LHCN-M2 (cell line): ENCODE measurements around the gene NSUN6. TPM values are rescaled to one million over a fixed set of nuclear protein-coding genes. Genes with fewer than 3 reads are reported as not detected.
"Not testable (repeated sequence)": the region's sequence is repeated elsewhere in the genome, so short reads cannot be mapped to it uniquely, and the experiment has no call there.

ENCODE experiments used
- DNase-seq: peaks from one replicate; pipeline ENCODE4 v3.0.0-alpha.2; 2012; ENCODE audit warnings: low read depth
- total RNA-seq: library from RNA; depleted of rRNA; stranded (reverse); fragments of >200 nt; gene quantifications from 2 replicates; pipeline ENCODE4 v1.2.3, GENCODE V29; 2014

The NSUN6 gene
- total RNA-seq, 1 experiment from 2014 or later: 9.3 TPM

- DNase-seq: peak; percentile 83
Measured at GRCh38 chr10:18610517-18610916, 40.9 kb downstream of the NSUN6 start.

DNA sequence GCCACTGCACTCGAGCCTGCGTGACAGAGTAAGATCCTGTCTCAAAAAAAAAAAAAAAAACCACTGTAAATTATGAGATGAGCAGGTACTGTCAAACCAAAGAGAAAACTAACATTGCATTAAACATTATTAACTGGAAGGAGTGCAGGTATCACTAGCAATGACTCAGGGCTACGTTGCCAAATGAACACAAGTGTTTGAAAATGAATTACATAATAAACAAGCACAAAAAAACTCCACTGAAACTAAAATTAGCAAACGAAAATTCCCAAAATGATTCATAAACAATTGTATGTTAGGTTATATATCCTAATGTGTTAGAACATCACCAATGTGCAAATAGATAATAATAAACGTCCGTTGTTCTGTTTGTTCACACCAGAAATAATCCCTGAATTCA is 42.8 kb downstream of the NSUN6 start:
- DNase-seq: no peak

DNA sequence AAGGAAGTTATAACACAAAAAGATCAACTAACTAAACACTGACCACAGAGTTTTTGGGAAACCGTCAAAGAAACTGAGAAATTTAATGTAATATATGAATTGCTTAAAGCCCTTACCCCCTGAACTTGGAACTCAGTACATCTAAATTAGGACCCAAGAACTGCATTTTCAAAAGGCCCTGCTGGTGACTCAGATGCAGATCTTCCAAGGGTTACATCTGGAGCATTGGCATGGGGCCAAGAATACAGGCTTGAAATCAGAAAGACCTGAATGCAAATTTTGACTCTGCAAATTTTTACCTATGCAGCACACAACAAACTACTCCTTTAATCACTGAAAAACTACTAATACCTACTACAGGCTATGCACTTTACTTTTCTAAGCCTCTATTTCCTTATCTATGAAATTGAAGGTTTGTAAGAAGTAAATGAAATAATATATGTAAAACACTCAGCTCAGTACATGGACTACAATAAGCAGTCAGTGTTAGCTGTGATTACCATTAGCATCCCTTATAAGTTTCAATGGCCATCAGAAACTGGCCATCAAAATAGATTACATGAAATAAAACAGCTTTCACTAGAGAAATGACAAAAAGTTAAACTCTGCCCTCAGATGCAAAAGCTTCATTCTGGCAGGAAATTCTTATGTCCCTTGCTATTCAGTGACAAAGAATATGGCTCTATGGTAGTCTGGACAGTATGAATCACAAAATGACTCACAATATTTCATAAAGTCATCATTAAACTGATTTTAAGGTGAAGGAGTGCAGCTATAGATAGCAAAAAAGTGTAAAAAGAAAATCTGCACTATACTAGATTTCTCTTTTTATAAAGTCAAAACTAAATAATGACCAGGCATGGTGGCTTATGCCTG is 43.6 kb downstream of the NSUN6 start:
- DNase-seq: peak; percentile 85

DNA sequence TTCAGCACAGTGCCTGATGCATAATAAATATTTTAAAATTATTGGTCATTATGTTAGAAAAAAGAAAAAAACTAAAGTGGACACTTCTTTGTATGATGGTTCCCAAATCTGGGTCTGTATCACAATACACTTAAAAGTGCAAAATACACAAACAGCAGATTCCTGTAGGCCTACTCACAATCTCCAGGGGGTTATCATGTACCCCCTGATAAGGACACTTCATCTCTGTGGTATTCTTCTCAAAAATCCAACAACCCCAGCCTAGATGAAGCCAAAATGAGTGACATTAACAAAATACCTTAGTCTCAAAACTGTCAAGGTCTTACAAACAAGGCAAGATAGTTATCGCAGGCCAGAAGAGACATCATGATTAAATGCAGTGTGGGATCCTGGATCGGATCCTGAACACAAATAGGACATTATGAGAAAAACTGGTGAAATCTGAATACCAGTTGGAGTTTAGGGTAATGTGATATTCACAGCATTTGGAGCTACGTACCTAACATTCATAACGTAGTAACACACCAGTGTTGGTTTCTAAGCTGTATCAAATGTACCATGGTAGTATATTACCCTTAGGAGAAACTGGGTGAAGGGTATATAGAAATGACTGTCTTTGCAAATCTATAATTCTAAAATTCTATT is 45.2 kb downstream of the NSUN6 start:
- peak; percentile 41 for DNase-seq

DNA sequence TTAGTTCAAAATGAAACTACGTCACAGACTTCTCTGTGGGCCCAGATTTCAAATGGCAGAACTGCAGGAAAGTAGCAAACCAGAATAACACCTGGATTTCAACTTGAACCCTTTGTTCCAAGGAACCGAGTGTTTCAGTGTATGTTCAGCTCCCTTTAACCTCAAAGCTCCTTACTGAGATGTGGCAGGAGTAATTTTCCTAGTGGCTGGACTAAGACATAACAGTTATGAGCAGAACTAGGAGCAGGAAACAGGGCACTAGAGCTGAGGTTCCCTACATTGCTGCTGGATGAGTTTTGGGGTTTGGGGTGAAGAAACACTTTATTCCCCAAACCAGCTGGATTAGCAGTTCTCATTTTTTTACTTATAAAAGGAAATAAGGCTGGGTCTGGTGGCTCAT is 50.1 kb downstream of the NSUN6 start:
- DNase-seq: no peak

DNA sequence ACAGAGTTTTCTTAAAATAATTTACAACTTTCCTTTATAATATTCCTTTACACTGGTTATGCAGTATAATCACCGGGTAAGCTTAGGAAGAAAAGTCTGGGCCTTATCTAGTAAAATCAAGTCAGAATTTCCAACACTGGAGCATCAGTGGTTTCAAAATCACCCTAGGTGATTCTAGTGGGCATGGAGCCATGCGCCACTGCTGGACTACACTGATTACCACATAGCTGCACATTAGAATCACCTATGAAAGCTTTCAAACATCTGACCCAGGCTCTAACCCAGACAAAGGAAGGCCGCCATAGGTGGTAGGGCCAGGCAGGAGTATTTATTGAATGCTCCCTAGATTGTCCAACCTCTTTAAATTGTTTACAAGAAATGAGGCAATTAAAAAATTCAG is 52.0 kb downstream of the NSUN6 start:
- DNase-seq: no peak

- DNase-seq: no peak
Measured at GRCh38 chr10:18594574-18595156, 56.7 kb downstream of the NSUN6 start.

DNA sequence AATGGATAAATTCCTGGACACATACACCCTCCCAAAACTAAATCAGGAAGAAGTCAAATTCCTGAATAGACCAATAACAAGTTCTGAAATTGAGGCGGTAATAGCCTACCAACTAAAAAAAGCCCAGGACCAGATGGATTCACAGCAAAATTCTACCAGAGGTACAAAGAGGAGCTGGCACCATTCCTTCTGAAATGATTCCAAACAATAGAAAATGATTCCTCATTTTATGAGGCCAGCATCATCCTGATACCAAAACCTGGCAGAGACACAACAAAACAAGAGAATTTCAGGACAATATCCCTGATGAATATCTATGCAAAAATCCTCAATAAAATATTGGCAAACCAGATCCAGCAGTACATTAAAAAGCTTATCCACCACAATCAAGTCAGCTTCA is 60.2 kb downstream of the NSUN6 start:
- DNase-seq: not testable (repeated sequence)

DNA sequence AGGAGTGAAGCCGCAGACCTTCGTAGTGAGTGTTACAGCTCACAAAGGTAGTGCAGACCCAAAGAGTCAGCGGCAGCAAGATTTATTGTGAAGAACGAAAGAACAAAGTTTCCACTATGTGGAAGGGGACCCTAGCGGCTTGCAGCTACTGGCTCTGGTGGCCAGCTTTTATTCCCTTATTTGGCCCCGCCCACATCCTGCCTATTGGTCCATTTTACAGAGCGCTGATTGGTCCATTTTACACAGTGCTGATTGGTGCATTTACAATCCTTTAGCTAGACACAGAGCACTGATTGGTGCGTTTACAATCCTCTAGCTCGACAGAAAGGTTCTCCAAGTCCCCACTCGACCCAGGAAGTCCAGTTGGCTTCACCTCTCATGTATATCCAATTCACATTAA is 64.8 kb downstream of the NSUN6 start:
- not testable (repeated sequence) for DNase-seq

DNA sequence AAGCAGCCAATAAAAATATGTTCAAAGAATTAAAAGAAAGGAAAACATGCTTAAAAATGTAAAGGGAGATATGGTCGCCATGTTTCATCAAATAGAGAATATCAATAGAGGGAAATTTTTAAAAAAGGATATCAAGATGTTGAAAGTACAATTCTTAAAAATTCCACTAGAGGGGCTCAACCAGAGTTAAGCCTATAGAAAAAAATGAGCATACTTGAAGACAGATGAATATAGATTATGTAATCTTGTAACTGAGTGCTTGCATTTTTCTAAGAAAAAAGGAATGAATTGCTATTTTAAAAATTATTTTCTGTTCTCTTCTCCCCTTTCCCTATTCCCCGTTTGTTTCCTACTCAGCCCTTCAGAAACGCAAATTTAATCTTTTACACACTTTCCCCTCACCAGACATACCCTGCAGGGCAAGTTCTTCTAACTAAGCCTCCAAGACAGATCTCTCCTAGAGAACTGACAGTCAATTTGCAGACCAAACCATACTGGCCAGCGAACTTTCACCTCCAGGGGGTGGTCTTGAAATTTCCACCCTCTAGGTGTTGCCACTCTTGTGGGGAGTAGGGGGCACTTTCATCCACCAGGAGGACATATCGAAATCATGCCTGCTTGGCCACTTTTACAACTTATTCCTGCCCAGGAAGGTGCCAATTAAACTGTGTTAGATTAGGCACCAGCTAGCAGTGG is 67.7 kb downstream of the NSUN6 start:
- peak; percentile 11 for DNase-seq

GRCh38 chr10:18582803-18583202 is 68.6 kb downstream of the NSUN6 start:
- peak; percentile 62 for DNase-seq

GRCh38 chr10:18577823-18578685 is 73.3 kb downstream of the NSUN6 start:
- DNase-seq: no peak

DNA sequence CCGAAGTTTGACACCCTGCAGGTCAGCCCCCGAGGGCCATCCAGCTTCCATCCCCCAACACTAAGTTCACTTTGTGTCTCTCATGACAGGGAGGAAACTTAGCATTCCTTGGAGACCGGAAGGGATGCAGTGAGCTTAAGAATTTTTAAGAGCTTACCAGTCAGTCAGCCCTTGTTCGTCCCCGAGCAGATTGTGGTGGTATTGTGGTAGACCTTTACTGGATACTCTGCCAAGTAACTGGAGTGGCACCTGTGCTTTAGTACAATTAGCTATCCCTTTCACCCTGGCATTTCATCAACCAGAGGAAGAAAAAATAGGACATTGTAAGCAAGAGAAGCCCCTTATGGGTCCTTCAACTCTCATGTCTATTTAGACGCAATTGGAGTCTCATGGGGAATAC is 74.8 kb downstream of the NSUN6 start:
- no peak for DNase-seq

DNA sequence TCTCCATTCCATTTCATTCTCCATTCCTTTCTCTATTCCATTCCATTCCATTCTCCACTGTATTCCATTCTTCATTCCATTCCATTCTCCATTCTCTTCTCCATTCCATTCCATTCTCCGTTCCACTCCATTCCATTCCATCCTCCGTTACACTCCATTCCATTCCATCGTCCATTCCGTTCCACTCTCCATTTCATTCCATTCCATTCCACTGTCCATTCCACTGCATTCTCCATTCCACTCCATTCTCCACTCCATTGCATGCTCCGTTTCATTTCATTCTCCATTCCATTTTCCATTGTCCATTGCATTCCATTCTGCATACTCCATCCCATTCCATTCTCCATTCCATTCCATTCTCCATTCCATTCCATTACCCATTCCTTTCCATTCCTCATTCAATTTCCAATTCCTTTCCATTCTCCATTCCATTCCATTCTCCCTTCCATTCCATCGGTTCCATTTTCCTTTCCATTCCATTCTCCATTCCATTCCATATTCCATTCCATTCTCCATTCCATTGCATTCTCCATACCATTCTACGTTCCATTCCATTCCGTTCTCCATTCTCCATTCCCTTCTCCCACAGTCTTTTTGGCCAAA is 78.3 kb downstream of the NSUN6 start:
- no peak for DNase-seq

GRCh38 chr10:18571780-18572179 is 79.6 kb downstream of the NSUN6 start:
- DNase-seq: no peak

DNA sequence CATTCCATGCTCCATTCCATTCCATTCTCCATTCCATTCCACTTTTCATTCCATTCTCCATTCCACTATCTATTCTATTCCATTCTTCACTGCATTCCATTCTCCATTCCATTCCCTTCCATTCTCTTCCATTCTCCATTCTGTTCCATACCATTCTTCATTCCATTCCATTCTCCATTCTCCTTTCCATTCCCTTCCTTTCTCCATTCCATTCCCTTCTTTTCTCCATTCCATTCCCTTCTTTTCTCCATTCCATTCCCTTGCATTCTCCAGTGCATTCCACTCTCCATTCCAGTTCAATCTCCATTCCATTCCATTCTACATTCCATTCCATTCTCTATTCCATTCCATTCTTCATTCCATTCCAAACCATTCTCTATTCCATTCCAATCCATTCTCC is 80.3 kb downstream of the NSUN6 start:
- DNase-seq: no peak

DNA sequence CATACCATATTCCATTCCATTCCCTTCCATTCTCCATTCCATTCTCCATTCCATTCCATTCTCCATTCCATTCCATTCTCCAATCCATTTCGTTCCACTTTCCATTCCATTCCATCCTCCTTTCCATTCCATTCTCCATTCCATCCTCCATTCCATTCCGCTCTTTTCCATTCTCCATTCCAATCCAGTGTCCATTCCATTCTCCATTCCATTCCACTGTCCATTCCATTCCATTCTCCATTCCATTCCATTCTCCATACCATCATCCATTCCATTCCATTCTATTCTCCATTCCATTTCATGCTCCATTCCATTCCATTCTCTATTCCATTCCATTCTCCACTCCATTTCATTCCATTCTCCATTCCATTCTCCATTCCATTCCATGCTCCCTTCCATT is 81.0 kb downstream of the NSUN6 start:
- not testable (repeated sequence) for DNase-seq

DNA sequence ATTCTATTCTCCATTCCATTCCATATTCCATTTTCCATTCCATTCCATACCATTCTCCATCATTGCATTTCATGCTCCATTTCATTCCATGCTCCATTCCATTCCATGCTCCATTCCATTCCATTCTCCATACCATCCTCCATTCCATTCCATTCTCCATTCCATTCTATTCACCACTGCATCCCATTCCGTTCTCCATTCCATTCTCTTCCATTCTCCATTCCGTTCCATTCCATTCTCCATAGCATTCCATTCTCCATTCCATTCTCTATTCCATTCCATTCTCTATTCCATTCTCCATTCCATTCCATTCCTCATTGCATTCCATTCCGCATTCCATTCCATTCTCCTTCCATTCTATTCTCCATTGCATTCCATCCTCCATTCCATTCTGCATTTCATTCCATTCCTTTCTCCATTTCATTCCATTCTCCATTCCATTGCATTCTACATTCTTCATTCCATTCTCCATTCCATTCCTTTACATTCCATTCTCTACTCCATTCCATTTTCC is 84.0 kb downstream of the NSUN6 start:
- DNase-seq: no peak

DNA sequence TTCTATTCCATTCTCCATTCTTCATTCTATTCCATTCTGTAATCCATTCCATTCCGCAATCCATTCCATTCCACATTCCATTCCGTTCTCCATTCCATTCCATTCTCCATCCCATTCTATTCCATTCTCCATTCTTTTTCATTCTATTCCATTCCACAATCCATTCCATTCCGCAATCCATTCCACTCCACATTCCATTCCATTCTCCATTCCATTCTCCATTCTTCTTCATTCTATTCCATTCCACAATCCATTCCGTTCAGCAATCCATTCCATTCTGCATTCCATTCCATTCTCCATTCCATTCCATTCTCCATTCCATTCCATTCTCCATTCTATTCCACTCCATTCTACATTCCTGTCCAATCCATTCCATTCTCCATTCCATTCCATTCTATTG is 85.2 kb downstream of the NSUN6 start:
- no peak for DNase-seq

DNA sequence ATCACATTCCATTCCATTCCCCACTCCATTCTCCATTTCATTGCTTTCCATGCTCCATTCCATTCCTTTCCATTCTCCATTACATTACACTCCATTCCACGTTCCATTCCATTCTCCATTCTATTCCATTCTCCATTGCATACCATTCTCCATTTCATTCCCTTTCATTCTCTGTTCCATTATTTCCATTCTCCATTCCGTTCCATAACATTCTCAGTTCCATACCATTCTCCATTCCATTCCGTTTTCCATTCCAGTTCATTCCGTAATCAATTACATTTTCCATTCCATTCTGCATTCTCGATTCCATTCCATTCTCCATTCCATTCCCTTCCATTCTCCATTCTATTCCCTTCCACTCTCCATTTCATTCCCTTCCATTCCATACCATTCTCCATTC is 86.4 kb downstream of the NSUN6 start:
- DNase-seq: no peak
